Activated CD4-positive, alpha-beta T cell treated with anti-CD3 and anti-CD28 coated beads for 1 hour (primary cell): ENCODE results near the gene PERCC1.
A peak's percentile ranks its signal among the peaks of the same experiment; 100 is the strongest.
"Not testable (repeated sequence)": the region's sequence is repeated elsewhere in the genome, so short reads cannot be mapped to it uniquely, and the experiment has no call there.

Experiments
- DNase-seq: peaks from one replicate; pipeline ENCODE4 v3.0.0-alpha.2; 2020

PERCC1 gene

DNA sequence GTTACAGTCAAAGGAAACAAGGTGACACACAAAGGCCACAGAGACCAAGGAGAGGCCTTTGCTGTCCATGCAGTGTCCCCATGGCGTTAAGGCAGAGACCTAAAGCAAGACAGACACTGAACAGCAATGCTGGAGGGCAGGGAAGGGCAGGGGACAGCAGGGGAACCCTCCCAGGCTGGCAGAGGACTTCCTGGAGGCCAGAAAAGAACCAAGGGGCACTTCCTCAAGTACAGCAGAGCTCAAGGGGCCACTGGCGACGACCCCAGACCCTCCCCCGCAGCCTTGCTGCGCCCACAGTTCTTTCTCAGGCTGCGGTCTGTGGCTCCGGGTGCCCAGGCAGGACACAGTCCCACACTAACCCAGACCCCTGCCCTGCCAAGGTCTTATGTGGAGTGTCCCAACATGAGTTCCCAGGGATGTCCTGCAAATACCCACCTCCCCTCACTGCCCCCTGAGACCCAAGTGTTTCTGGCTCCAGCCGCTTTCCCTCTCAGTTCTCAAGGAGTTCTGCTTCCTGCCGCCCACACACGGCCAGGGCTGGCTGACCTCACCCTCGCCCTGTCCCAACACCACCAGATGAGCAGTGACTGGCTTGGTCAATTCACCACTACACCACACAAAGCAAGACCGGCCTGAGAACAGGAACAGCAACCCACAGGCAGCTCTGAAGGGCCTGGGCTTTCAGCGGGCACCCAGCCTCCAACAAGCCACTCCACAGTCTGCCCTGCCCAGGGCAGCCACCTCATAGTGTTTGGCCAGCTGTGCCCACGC, 39.8 kb downstream of the PERCC1 start:
- DNase-seq: no peak

DNA sequence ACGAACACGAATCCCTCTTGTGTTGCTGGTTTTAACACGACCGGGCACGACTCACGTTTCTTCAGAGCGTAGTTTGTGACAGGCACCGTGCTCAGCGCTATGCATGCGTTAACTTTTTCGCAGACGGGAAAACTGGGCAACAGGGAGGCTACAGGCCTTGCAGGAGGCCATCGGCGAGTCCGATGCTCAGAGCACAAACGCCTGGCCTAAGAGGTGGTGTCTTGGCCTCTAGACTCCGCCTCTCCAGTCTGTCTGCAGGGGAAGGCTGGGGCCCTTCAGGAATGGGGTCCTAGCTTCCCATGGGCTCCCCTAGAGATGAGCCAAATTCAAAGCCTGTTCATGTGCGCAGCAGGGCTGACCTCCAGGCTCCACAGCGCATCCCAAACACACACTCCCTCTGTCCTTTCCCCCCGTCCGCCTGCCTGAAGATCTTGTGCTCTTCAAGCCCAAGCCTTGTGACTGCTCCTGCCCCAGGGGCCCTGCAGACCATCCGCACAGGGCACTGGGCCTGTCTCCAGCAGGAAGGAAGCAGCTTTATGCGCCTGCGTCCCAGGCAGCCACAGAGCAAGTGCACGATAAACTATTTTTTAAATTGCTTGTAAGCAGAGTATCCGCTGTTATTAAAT, 40.8 kb downstream of the PERCC1 start:
- DNase-seq: no peak

DNA sequence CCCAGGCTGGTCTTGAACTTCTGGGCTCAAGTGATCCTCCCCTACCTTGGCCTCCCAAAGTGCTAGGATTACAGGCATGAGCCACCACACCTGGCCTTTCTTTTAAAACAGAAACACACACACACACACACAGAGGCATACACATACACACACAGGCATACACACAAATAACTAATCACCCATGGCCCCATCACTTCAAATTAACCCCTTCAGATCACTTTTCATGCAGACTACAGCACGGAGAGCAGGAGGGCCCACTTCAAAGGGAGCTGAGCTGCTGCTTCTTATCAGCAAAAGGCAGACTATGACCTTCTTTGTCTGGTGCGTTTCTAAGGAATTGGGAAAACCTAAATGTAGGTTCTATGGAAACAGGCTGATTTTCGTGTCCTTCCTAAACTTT, 42.1 kb downstream of the PERCC1 start:
- DNase-seq: no peak

DNA sequence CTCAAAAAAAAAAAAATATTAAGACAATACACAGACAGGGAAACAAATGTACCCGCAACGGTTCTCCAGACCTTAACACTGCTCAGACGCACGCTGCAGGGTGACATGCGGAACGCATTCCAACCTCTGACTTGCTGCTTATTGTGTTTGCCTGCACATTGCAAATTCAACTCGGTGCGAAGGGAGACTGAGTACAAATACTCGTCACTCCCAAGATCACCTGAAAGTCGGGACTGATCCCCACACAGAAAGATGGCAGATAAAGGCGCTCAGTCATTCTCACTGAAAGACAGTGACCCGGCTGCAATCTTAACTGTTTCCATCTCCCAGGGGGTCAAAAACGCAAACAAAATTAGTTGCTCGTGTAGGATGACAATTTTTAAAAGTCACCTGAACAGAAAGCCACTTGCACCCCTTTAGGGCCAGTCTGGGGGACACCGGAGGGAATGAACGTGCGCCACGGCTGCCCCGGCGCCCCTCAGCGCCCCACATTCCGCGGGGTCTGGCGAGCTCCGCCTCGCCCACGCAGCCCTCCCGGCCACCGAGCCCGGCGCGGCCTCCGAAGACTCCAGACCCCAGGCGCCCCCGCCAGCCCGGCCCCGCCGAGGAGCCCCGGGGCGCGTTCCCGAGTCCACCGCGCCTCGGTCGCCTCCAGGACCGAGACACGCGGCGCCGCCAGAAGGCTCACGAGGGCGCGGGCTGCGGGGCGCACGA, 43.4 kb downstream of the PERCC1 start:
- no peak for DNase-seq

DNA sequence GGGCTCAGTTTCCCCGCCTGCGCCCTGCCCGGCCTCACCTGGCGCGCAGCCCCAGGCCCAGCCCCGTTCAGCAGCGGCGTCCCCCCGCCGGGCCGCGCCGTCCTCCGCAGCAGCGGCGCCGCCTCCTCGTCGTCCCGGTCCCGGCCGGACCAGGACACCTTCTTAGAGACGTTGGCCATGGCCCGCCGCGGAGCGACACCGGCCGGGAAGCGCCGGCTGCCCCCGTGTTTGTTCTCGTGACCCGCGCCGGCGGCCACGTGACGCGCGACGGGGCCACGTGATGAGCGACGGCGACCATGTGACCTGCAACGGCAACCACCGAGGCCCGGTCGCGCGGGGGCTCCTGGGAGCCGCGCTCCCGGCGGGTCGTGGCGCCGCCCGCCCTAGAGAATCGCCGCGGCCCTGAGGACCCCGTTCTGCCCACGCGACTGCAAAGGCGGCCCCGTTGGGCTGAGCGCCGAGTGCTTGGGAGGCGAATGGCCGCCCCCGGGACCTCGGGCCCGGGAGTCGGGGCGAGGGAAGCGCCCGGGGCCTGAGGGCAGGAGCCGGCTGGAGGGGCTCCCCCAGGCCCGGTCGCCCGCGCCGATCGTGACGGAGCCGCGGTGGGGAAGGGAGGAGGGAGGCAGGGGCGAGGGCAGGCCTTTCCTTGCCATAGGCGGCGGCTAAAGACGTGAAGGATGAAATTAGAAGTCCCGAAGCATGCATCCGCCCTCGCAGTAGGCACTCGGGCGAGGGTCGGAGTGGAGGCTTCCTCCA, 44.1 kb downstream of the PERCC1 start, which contains the start of gene CLCN7:
CLCN7 (minus strand) TSS at position 233 of the 756 bp plus-strand sequence; CDS start at position 179, 54 bp downstream.
- peak; percentile 77 for DNase-seq

DNA sequence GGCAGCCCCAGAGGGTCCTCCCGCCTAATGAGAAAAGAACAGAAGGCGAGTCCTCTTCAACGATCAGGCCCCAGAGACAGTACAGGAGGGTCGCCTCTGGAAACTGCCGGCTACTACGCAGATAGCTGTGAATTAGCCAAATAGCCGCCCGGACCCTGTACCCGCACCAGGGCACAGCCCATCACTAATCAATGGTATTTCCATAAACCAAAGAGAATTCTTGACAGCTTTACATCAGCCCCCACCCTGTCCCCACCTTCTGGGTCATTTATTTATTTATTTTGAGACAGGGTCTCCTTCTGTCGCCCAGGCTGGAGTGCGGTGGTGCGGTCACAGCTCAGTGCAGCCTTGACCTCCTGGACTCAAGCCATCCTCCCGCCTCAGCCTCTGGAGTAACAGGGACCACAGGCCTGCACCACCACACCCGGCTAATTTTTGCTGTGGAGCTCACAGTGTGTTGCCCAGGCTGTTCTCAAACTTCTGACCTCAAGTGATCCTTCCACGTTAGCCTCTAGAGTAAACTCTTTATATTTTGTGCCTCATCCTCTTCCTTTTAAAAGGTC, 44.8 kb downstream of the PERCC1 start:
- DNase-seq: no peak

DNA sequence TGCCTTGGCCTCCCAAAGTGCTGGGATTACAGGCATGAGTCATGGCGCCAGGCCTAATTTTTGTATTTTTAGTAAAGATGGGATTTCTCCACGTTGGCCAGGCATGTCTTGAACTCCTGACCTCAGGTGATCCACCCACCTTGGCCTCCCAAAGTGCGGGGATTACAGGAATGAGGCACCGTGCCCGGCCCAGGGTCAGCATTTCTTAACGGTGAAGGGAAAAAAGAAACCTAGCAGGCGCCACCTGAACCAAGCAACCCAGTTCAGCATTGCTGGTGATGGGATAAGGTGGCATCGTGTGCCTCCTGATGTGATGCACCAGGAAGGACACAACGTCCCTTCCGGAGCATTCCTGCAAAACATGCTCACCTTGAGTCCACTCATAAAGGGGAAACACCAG, 46.2 kb downstream of the PERCC1 start:
- DNase-seq: no peak

DNA sequence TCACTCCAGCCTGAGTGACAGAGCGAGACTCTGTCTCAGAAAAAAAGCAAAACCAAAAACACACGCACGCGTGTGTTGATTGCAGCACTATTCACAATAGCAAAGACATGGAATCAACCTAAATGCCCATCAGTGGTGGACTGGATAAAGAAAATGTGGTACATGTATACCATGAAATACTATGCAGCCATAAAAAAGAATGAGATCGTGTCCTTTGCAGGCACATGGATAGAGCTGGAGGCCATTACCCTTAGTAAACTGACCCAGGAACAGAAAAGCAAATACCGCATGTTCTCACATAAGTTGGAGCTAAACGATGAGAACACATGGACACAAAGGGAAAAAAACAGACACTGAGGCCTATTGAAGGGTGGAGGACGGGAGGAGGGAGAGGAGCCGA, 48.1 kb downstream of the PERCC1 start:
- not testable (repeated sequence) for DNase-seq

DNA sequence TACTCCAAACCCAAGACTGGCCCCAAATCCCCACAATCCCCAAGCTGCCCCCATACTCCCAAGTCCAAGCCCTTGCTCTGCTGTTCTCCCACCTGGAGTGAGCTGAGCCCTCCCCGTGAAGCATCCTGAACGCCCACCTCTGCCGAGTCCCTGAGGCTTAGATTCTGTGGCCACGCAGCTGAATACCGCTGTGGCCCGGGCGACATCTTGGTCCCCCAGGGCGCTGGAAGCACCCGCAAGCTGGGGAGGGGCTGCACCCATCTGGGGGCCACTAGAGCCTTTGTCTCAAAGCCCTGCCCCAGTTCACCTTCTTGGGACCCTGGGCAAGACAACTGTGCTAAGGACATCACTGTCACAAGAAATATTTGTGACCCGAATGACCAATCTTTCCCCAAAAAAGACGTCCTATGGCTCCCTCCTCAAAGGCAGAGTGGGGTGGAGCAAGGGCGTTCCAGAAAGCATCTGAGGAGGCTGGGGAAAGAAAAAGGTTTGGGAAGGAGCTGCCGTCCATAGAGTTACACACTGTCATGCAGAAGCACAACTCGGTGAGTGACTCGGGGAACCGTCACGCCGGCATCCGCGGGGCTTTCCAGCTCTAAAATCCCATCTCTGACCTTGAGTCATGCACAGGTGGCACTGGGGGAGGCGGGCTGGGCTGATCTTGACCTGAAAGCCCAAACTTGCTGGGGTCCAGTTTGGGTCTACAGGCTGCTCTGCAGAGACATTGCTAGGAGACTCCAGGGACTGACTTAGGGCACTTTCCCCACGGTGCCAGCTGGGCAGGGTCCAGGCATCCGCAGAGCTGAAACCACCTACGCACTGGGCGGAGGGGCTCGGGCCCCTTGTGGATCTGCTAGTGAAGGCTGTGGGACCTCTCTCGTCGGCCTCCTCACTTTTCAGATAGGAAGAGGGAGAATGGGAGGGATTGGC, 51.3 kb downstream of the PERCC1 start:
- no peak for DNase-seq
